H54 (cell line): ENCODE results near the gene RPUSD1.

Source experiments
- DNase-seq: peaks from one replicate; pipeline ENCODE4 v3.0.0; 2011; ENCODE audit warnings: low spot score, mixed read lengths; ENCODE audit not compliant: insufficient read length
- FAIRE-seq: peaks from 3 replicates; lab custom pipeline; 2011; peaks lifted over from hg19 to GRCh38; lab: Jason Lieb, UNC
- POLR2A ChIP-seq: IDR thresholded peaks from 2 replicates; pipeline ENCODE4 v1.6.1; 2011; ENCODE audit warnings: low read depth, mild to moderate bottlenecking, low read length

The RPUSD1 gene

DNA sequence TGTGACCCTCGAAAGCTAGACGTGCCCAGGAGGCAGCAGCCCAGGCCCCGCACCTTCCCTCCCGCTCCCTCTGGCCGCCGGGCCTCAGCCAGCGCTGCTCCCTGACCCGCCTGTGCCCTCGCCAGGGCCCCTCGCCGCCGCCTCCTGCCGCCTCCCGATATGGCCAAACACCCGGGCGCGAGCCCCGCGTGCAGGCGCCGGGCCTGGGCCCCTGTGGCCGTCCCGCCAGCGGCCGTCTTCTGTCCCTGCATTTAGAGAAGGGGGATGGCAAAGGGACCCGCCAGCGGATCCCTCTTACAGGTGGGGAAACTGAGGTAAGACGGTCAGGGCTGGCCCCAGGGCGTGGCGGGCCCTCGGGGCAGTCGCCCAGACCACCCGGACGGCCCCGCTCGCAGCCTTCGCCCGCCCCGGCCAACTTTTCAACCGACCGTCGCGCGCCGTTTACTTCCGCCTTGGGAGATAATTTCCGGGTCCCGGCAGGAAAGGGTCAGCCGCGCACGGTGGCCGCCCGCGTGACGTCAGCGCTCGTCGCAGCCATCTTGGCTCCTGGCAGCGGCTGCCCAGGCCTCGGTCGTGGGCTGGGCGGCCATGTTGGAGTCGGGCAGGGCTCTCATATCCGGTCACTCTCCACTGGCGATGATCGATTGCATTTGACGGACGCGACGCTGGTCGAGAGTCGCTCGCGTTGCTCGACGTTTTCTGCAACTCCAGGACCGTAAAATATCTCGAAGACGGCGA is 19.3 kb upstream of the RPUSD1 start:
- DNase-seq: peak; percentile 94

DNA sequence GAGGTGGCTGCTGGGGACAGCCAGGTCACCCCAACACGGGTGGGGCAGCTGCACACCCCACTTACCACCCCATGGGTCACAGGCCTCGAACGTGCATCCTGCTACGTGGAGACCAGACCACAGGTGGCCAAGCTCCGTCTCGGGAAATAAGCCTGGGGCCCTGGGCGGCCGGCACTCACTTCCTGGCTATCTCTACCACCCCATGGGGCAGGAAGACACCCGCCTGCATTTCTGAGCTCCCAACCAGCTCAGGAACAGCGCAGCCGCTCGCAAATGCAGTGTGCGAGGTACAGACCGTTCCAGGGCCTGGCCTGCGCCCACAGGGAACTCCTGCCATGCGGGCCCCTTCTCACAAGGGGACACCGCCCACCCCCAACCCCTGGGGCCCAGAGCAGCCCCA is 17.3 kb upstream of the RPUSD1 start:
- DNase-seq (no peak), FAIRE-seq (no peak)
- no peak for TF ChIP-seq POLR2A

More for the DNA sequence above, 19.3 kb upstream of the RPUSD1 start:
- peak; percentile 42 for TF ChIP-seq POLR2A
- peak; percentile 27 for FAIRE-seq

DNA sequence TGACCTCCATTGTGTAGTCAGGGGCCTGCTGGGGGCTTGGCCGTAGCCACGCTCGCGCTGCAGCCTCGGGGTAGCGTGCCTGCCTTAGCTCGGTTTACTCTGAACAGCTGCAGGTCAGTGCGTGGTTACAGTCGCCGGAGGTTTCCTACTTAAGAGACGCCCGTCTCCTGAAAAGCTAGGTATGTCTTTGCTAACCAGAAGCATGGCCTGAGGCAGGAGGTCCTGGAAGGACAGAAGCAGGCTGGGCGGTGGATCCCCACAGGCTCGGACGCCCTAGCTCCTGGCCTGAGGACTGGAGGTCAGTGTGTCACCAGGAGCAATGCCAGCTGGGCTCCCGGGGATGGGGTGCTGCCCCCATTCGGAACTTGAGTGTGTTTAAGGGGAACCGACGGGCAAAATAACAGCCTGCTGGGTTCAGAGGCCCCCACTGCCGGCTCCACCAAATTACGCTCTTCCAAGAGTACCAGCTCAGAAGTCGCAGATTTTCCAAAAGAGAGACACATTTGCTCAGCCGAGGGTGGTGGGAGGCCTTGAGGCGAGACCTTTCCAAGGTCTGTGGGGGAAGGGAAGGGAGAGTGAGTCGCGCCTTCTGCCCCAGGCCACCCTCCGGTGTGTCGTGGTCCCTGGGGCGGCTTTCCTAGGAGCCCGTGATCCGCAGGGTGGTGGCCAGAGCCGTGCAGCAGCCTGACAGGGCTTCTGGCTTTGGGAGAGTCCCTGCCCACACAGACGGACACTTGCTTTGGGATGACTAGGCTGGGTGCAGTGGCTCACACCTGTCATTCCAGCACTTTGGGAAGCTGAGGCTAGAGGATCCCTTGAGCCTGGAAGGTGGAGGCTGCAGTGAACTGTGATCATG is 16.2 kb upstream of the RPUSD1 start:
- DNase-seq (no peak), FAIRE-seq (no peak)
- TF ChIP-seq POLR2A: no peak; the same call in 1 of the 2 replicates

DNA sequence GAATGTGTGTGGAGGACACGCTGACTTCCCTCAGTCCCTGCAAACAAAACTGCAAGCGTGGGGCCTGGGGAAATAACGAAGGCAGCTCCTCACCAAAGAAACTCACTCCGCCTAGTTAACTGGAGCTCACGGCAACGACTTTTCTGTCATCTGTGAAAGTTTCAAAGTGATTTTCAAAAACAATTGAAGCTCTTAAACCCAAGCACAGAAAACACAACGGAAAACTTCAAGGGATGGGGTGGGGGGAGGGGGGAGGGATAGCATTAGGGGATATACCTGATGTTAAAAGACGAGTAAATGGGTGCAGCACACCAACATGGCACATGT is 15.5 kb upstream of the RPUSD1 start:
- DNase-seq: no peak
- TF ChIP-seq POLR2A: no peak
- no peak for FAIRE-seq

DNA sequence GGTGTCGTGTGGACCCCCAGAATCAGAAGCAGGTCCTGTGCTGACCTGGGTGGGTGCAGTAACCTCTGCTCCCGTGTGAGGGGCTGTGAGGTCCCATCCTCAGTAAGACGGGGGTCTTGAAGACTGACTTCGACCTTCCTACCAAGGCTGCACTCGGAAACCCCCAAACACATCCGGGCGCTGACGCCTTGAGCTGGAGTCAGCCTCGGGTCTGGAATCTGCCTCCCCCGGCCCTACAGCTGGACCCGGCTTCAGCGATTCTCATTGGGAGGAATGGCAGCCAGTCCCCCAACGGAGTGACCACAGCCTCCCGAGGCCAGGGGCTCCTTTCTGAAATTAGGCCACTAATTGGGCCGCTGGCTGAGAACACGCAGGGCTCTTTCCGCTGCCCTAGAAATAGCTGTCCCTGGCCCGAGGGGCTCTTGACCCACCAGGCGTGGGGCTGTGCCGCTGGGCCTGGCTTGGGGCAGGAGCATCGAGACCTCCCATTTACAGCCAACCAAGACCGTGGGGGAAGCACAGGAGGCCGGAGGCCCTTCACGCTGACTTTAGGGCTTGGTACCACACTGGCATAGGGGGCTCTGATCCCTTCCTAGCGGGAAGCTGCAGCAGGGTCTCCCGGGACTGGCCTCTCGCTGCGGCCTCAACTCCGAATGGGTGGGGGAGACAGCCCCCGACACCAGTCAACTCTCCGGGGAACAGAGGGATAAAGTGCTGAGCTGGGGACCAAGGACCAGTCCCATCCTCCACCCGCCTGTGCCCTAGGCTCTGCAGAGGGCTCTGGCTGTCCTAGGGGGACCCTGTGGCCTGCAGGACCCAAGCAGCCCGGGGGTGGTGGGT is 15.0 kb upstream of the RPUSD1 start:
- no peak for TF ChIP-seq POLR2A
- FAIRE-seq: no peak
- no peak for DNase-seq

DNA sequence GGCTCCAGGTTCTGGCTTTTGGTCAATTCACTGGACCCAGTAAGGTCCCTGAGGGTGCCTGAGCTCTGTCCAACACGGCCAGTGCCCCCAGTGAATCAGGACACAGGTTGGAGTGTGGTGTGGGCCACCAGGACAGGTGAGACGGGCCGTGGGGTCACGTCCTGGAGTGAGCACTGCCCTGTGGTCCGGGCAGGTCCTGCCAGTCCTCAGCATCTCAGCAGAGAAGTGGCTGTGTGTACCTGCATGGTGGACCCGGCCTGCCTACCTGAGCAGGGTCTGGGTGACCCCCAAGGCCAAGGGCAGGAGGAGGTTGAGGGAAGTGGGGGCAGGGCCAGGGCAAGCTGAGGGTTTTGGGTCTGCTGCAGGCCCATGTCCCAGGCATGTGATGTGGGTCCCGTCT is 14.3 kb upstream of the RPUSD1 start:
- no peak for TF ChIP-seq POLR2A
- FAIRE-seq (no peak), DNase-seq (no peak)

DNA sequence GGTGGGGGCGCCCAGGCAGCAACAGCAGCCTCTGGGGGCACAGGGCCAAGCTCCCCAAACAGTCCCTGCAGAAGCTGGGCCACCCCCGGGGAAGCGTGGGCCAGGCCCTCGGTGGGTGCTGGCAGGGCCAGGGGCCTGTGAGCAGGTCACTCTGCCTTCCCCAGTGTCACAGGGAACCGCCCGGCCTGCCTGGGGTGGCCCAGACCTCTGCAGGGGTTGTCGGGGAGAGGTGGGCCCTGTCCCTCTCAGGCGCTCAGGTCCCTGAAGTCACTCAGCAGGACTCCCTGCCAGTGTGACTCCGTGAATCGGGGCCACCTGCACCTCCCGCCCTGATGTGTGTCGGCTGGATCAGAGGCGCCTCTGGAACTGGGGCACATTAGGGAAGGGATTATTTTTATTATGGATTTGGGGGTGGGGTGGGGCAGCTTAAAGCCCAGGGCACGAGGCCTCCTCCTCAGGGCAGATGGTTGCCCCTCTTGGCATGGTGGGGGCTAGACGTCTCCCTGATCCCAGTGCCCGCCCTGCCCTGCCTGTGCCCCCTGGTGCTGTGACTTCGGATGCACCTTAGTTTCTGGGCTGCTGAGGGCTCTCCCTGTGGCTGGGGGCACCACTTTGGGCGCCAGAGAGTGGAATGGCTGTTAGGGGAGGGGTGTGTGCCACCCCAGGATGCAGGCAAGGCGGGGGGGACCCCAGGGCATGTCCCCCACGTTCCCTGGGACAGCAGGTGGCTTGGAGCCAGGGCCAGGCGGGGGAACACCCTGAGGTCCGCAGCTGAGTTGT is 13.6 kb upstream of the RPUSD1 start:
- no peak for FAIRE-seq

DNA sequence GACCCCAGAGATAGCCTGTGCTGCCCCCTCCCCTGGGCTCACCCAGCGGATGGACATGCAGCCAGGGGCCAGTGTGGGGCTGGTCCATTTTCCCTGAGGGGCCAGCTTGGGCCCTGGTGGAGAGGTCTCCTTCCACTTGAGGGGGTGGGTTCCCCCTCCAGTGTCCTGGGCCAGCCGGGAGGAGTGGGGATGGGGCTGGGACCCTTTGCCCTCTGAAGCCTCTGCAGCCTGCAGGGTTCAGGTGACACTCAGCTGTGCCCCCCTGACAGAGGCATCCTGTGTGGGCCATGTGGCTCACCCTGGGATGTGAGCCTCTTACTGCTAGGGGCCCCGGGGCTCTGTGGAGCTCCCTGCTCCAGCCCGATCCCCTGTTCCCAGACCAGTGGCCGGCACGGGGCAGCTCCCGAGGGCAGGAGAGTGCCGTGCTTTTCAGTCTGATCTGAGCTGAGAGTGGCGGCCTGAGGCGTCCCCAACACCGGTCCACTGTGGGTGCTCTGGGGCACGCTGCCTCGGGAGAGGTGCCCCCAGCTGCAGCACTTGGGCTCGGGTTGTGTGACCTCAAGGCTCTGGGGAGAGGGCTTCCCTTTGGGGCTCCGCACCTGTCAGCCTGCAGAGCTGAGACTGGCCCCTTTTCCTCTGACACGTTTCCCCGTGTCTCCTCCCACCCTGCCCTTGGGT is 12.8 kb upstream of the RPUSD1 start:
- TF ChIP-seq POLR2A: no peak
- no peak for DNase-seq
- FAIRE-seq: no peak

More for the DNA sequence above, 13.6 kb upstream of the RPUSD1 start:
- DNase-seq: no peak
- no peak for TF ChIP-seq POLR2A

DNA sequence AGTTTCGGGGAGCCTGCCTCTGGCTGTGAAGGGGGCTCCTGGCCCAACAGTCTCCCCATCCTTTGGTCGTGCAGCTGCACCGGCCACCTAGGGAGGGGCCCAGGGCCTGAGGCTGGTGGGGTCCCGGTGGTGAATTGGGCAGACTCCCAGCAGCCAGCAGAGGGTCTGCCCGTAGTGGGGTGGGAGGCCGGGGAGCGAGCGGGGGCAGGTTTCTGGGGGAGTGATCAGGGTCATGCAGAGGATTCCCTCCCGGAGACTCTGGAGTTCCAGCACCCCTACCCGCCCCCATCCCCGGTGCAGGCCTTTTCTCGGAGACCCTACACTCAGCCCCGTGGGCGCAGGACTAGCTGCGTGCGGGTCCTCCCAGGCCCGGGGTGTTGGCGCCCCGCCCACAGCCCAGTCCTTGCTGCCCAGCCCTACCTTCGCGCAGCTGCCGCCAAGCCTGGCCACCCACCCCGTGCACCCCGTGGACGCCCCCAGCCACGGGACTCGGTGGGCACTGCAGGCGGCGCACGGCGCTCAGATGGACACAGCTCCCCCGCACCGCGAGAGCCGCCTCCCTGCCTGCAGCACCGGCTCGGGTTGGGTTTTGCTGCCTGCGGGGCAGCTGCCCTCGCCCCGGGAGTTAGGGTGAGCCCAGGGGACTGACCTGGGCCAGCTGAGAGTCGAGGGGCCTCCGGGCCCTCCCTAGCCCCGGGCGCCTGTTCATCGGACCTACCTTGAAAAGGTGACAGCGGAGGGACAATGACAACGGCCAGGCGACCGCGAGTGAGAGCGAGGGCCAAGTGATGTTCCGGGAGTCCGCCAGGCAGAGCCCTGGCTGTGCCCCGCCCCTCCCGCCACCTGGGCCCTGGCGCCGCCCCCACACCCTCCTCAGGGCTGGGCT is 12.0 kb upstream of the RPUSD1 start, which contains the start of gene GNG13:
Gene GNG13 (minus strand): TSS at position 787 of the 886 bp plus-strand sequence. CDS start 1,657 bp downstream, outside the sequence.
- TF ChIP-seq POLR2A: no peak
- DNase-seq: no peak
- FAIRE-seq: no peak

DNA sequence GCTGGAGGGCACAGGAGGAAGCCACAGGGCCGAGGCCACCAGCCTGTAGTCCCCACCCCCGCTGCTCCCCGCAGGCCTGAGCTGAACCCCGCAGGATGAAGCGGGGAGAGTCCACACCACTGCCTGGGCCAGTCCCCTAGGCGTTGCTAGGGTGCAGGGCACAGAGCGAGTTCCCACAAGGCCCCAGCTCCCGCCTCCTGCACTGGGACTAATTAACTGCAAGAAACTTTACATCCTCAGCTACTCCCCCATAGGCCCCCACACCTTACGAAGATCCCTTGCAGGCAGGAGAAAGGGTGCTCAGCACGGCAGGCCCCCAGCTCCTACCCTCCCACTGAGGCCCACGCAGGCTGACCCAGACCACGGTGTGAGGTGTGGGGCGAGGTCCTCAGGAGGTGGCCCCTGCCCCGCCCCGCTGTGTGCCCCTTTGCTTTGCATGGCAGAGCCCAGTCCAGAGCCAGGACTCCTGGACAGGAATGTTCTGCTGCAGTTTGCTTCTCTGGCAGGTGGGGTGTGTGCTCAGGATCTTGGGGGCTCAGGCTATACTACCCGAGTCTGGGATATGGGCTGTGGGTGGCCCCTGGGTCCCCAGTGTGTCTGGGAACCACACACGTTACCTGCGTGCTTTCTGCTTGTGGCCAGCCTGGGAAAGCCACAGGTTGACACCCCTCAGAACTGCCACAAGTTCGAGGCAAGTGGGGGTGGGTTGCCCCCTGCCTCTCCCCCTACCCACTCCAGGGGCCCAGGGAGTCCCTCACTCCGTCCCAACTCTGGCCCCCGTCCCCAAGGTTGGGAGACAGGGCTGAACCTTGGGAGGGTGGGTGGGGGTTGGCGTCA is 11.1 kb upstream of the RPUSD1 start:
- TF ChIP-seq POLR2A: no peak
- DNase-seq: no peak
- no peak for FAIRE-seq

DNA sequence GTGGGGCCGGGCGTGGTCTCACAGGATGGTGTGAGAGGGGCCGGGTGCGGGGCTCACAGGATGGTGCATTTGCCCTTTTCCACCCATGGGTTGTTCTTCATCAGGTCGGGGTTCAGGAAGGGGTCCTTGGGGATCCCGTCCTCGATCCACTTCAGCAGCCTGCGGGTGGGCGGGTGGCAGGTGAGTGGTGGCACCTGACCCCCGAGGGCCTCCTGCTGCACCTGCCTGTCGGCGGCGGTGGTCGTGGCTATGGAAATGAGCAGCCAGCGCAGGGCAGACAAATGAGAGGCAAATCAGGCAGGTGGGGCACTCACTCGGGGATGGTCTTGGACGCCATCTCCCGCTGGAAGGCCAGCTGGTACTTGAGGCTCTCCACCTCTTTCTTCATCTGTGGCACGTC is 10.5 kb upstream of the RPUSD1 start:
- FAIRE-seq (no peak), DNase-seq (no peak)
- no peak for TF ChIP-seq POLR2A
